ENCODE results near the gene IMMT. TPM values are rescaled to one million over a fixed set of nuclear protein-coding genes. Genes with fewer than 3 reads are reported as not detected.

The IMMT gene
- total RNA-seq (2011; cell fraction: chromatin; rRNA removed; ENCODE audit: low replicate concordance): 126 and 186 TPM in 2 replicates
- total RNA-seq (2011; cell fraction: nucleolus; rRNA removed): 67.8 and 69.7 TPM in 2 replicates
- total RNA-seq (2011; cell fraction: nucleoplasm; rRNA removed): 91.2 and 93.2 TPM in 2 replicates
- 117 and 121 TPM in 2 replicates for total RNA-seq (2014; rRNA removed)
- total RNA-seq (2014; rRNA removed; fragmentation: Illumina TruSeq; extraction: Trizol): 136 and 150 TPM in 2 replicates
- 113 and 119 TPM in 2 replicates for total RNA-seq (2015; rRNA removed; fragmentation: Illumina TruSeq; extraction: Trizol)
- total RNA-seq (2021): 154 and 160 TPM in 2 replicates
- polyA plus RNA-seq (2011; rRNA removed): 84.5 and 140 TPM in 2 replicates
- 58.0 and 63.5 TPM in 2 replicates for polyA plus RNA-seq (2011; cell fraction: cytosol; rRNA removed)
- 45.7 and 56.5 TPM in 2 replicates for polyA plus RNA-seq (2011; cell fraction: nucleus; rRNA removed)
- 116 and 117 TPM in 2 replicates for polyA plus RNA-seq (2012)
- polyA plus RNA-seq (2014; fragmentation: Illumina TruSeq; extraction: Trizol): 146 and 184 TPM in 2 replicates
- polyA plus RNA-seq (2014; fragmentation: Nextera tagmentation; extraction: Ambion mirVana): 100 to 1,000 TPM; 153 to 294 TPM
- polyA plus RNA-seq (2014; rRNA removed): 138 and 150 TPM in 2 replicates
- 120 and 149 TPM in 2 replicates for polyA minus RNA-seq (2011; rRNA and poly(A)+ RNA removed)
- polyA minus RNA-seq (2011; cell fraction: cytosol; rRNA and poly(A)+ RNA removed): 57.3 and 73.7 TPM in 2 replicates
- polyA minus RNA-seq (2011; cell fraction: nucleus; rRNA and poly(A)+ RNA removed): 37.7 and 46.2 TPM in 2 replicates
- Bru-seq, nascent RNA: percentile 87 among the genes with signal in this experiment
- percentile 90 among the genes with signal in this experiment for BruChase-seq, experiment 1, labeled RNA remaining after a 2-hour chase
- BruChase-seq, experiment 2, labeled RNA remaining after a 6-hour chase: percentile 91 among the genes with signal in this experiment
- long read RNA-seq, experiment 1, partial matches to known transcripts: 13 of 327 reads
- long read RNA-seq, experiment 1, other reads (novel, unspliced or antisense): 312 of 327 reads
- long read RNA-seq, experiment 2, partial matches to known transcripts: 24 of 170 reads
- long read RNA-seq, experiment 2, other reads (novel, unspliced or antisense): 146 of 170 reads
- long read RNA-seq, experiment 3, partial matches to known transcripts: 21 of 37 reads
- long read RNA-seq, experiment 3, other reads (novel, unspliced or antisense): 12 of 37 reads

GRCh38 chr2:86195055-86195807, at the start of gene IMMT:
Gene IMMT (minus strand): TSS chr2:86195462. CDS start chr2:86195382, 80 bp downstream.
- Histone ChIP-seq H3K4me2 (ENCODE audit: insufficient read depth, low read length) (peak within 1 kb of the TSS; percentile 98), H3K27me3 (ENCODE audit: control insufficient read depth in 2 of 2, insufficient read depth in 2 of 2, low read length in 2 of 2) (no peaks in the 10 kb centered on the region), H3K9me3 (replicated peaks; ENCODE audit: control insufficient read depth, insufficient read depth, low read depth, low read length) (no peaks in the 10 kb centered on the region), H3K79me2 (ENCODE audit: control insufficient read depth, insufficient read depth, low read length) (peaks cover 81% of the 10 kb centered on the region), H3K4me1 (replicated peaks in 1 of 2; ENCODE audit: control insufficient read depth in 2 of 2, insufficient read depth in 2 of 2, low read length in 2 of 2) (peaks cover 24 to 39% of the 10 kb centered on the region in 2 experiments), H2AFZ (ENCODE audit: low read depth, low read length) (peak within 1 kb of the TSS; percentile 82), H3K9ac (ENCODE audit: insufficient read depth in 1 of 2, low read depth in 2 of 2, low read length in 2 of 2) (peak within 1 kb of the TSS; percentile 96 to 97), H3K36me3 (ENCODE audit: control insufficient read depth, insufficient read depth, low read length) (peaks cover 30% of the 10 kb centered on the region), H3K27ac (ENCODE audit: extremely low read depth, low read depth, low read length) (peak within 1 kb of the TSS; percentile 98), H4K20me1 (replicated peaks; ENCODE audit: control insufficient read depth, insufficient read depth, low read length) (no peaks in the 10 kb centered on the region), H3K9me1 (ENCODE audit: control insufficient read depth, insufficient read depth, low read length) (no peaks in the 10 kb centered on the region), H3K4me3 (peak within 1 kb of the TSS; percentile 79)
- DNase-seq (ENCODE audit: extremely low read depth in 1 of 4, low spot score in 3 of 4) (peak; percentile 86 to 98 (median 90)), FAIRE-seq (peak; percentile 71), ATAC-seq (peak; percentile 90)
- ChIA-PET POLR2A (interaction anchor here (0.6 to 13.6 kb wide), 26 partner anchors 9 to 439 kb away, joined by 3 to 134 read pairs (median 4); partner anchors contain the start of genes KDM3A, POLR1A and PTCD3), CTCF (ENCODE audit: low intra/inter-chr PET ratio) (no interaction called here)
- in situ Hi-C loops (cut with MboI) (no loop called here), intact Hi-C loops (cut with micrococcal nuclease) (no loop called here)
- WGBS (ENCODE audit: insufficient coverage, low coverage, missing lambda C conversion rate): under 1% methylated on average over 72 of the region's 74 CpGs
- no TSS peak for BruUV-seq (replicated peaks)
- TF ChIP-seq TAF1 (IDR thresholded peaks at IDR 0.05; ENCODE audit: control insufficient read depth, extremely low read depth, insufficient read depth, low read length, severe bottlenecking) (peak; percentile 87), MYNN (IDR thresholded peaks at IDR 0.05) (no peak), MYNN (CRISPR knock-in tag; IDR thresholded peaks at IDR 0.05) (no peak), HMBOX1 (IDR thresholded peaks at IDR 0.05) (0 out of 2 replicates have a peak, but pooled peaks have one; percentile 8), BMI1 (IDR thresholded peaks at IDR 0.05; ENCODE audit: low read length) (no peak), USF2 (CRISPR knock-in tag; IDR thresholded peaks at IDR 0.05) (peak; percentile 19; the same call in 1 of the 2 replicates), ZBTB26 (CRISPR knock-in tag; IDR thresholded peaks at IDR 0.05) (peak; percentile 82; the same call in 1 of the 2 replicates), LEF1 (IDR thresholded peaks at IDR 0.05) (no peak), GTF3C2 (IDR thresholded peaks at IDR 0.05; ENCODE audit: borderline replicate concordance, extremely low read depth, insufficient read length) (no peak), JUNB (CRISPR knock-in tag; conservative IDR thresholded peaks at IDR 0.05) (no peak)

All from K562 (cell line).